ENCODE results near the gene FAM13A. TPM values are rescaled to one million over a fixed set of nuclear protein-coding genes. Genes with fewer than 3 reads are reported as not detected.
A peak's percentile ranks its signal among the peaks of the same experiment; 100 is the strongest.

The FAM13A gene
- total and polyA plus RNA-seq, 9 of the 15 experiments (the other 6 are each of a cell fraction or from before 2014, with no cell fraction given): 11.3 to 23.3 (median 14.7) TPM

DNA sequence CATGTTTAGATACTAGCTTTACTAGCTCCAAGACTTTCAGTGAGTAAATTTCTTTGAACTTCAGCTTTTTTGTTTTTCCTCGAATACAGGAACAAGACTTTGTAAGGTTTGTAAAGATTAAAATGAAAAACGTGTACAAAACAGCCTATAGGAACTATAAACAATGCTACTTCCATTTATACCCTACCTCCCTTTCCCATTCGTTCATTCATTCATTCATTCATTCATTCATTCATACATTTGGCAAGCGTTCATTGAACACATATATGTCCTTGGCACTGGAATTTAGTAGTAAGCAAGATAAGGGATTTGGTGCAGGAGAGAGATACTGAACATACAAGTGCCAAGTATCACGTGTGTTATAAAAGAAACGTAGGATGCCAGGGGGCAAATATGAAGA is 293.9 kb downstream of the FAM13A start:
- Histone ChIP-seq H3K9me3 (replicated peaks; ENCODE audit: control insufficient read depth, insufficient read depth, low read depth, low read length) (no peaks in the 10 kb centered on the region), H3K27me3 (ENCODE audit: control insufficient read depth in 2 of 2, insufficient read depth in 2 of 2, low read length in 2 of 2) (no peaks in the 10 kb centered on the region), H3K9ac (ENCODE audit: insufficient read depth in 1 of 2, low read depth in 2 of 2, low read length in 2 of 2) (no peak overlapping the region), H3K9me1 (ENCODE audit: control insufficient read depth, insufficient read depth, low read length) (no peaks in the 10 kb centered on the region), H3K4me2 (ENCODE audit: insufficient read depth, low read length) (no peak overlapping the region), H3K27ac (ENCODE audit: extremely low read depth, low read depth, low read length) (no peak overlapping the region), H3K4me1 (replicated peaks in 1 of 2; ENCODE audit: control insufficient read depth in 2 of 2, insufficient read depth in 2 of 2, low read length in 2 of 2) (peaks cover 5 to 16% of the 10 kb centered on the region in 2 experiments; a peak in 4 of 5 replicates), H3K79me2 (ENCODE audit: control insufficient read depth, insufficient read depth, low read length) (no peaks in the 10 kb centered on the region), H4K20me1 (replicated peaks; ENCODE audit: control insufficient read depth, insufficient read depth, low read length) (peaks cover 5% of the 10 kb centered on the region; the same call in 1 of the 2 replicates), H2AFZ (ENCODE audit: low read depth, low read length) (no peak overlapping the region), H3K4me3 (no peak overlapping the region), H3K36me3 (ENCODE audit: control insufficient read depth, insufficient read depth, low read length) (peaks cover 3% of the 10 kb centered on the region; the same call in 1 of the 3 replicates)
- no peak for ATAC-seq
- TF ChIP-seq ZNF24 (IDR thresholded peaks at IDR 0.05): peak; percentile 91
- TF ChIP-seq IFI16 (CRISPR knock-in tag; IDR thresholded peaks at IDR 0.05): no peak
- BruUV-seq (replicated peaks): no TSS peak
- WGBS (ENCODE audit: insufficient coverage, low coverage, missing lambda C conversion rate): 51% methylated on average over 6 of the region's 6 CpGs
- FAIRE-seq: no peak
- in situ Hi-C loops (cut with MboI): no loop called here
- no peak for DNase-seq (ENCODE audit: extremely low read depth in 1 of 4, low spot score in 3 of 4)
- intact Hi-C loops (cut with micrococcal nuclease): no loop called here
- POLR2A ChIA-PET: interaction anchor here (0.7 kb wide), 1 partner anchor 60 kb away, joined by 3 read pairs; no protein-coding TSS in a partner anchor
- CTCF ChIA-PET (ENCODE audit: low intra/inter-chr PET ratio): no interaction called here

- WGBS (ENCODE audit: insufficient coverage, low coverage, missing lambda C conversion rate): 84% methylated on average over 2 of the region's 2 CpGs
- CTCF ChIA-PET (ENCODE audit: low intra/inter-chr PET ratio): no interaction called here
- in situ Hi-C loops (cut with MboI): no loop called here
- intact Hi-C loops (cut with micrococcal nuclease): no loop called here
- Histone ChIP-seq H3K9me3 (replicated peaks; ENCODE audit: control insufficient read depth, insufficient read depth, low read depth, low read length) (no peaks in the 10 kb centered on the region), H2AFZ (ENCODE audit: low read depth, low read length) (no peak overlapping the region), H3K4me1 (replicated peaks in 1 of 2; ENCODE audit: control insufficient read depth in 2 of 2, insufficient read depth in 2 of 2, low read length in 2 of 2) (peaks cover 7 to 22% of the 10 kb centered on the region in 2 experiments; a peak in 4 of 5 replicates), H3K27ac (ENCODE audit: extremely low read depth, low read depth, low read length) (no peak overlapping the region; the same call in 2 of the 3 replicates), H3K27me3 (ENCODE audit: control insufficient read depth in 2 of 2, insufficient read depth in 2 of 2, low read length in 2 of 2) (no peaks in the 10 kb centered on the region), H3K36me3 (ENCODE audit: control insufficient read depth, insufficient read depth, low read length) (peaks cover 7% of the 10 kb centered on the region), H3K9me1 (ENCODE audit: control insufficient read depth, insufficient read depth, low read length) (no peaks in the 10 kb centered on the region), H4K20me1 (replicated peaks; ENCODE audit: control insufficient read depth, insufficient read depth, low read length) (peaks cover 5% of the 10 kb centered on the region; the same call in 1 of the 2 replicates), H3K9ac (ENCODE audit: insufficient read depth in 1 of 2, low read depth in 2 of 2, low read length in 2 of 2) (no peak overlapping the region), H3K4me3 (no peak overlapping the region), H3K79me2 (ENCODE audit: control insufficient read depth, insufficient read depth, low read length) (no peaks in the 10 kb centered on the region), H3K4me2 (ENCODE audit: insufficient read depth, low read length) (no peak overlapping the region)
- TF ChIP-seq HINFP (tag; conservative IDR thresholded peaks at IDR 0.05; ENCODE audit: low read depth) (no peak), WHSC1 (IDR thresholded peaks at IDR 0.05; ENCODE audit: low read length) (peak; percentile 53)
- ATAC-seq: no peak
- POLR2A ChIA-PET: interaction anchor here (0.5 kb wide), 1 partner anchor 814 kb away, joined by 3 read pairs; no protein-coding TSS in a partner anchor
- DNase-seq (ENCODE audit: extremely low read depth in 1 of 4, low spot score in 3 of 4): no peak
- no peak for FAIRE-seq
- BruUV-seq (replicated peaks): no TSS peak
Observed at GRCh38 chr4:88761861-88762523, 295.0 kb downstream of the FAM13A start.

All from K562 (cell line).